Activated effector memory CD4-positive, alpha-beta T cell treated with Interleukin-2 at 50 U/mL for 16 hours (primary cell): ENCODE measurements around the gene APOOL.

Experiments used
- DNase-seq: peaks from one replicate; pipeline ENCODE4 v3.0.0-alpha.2; 2020

Gene APOOL

DNA sequence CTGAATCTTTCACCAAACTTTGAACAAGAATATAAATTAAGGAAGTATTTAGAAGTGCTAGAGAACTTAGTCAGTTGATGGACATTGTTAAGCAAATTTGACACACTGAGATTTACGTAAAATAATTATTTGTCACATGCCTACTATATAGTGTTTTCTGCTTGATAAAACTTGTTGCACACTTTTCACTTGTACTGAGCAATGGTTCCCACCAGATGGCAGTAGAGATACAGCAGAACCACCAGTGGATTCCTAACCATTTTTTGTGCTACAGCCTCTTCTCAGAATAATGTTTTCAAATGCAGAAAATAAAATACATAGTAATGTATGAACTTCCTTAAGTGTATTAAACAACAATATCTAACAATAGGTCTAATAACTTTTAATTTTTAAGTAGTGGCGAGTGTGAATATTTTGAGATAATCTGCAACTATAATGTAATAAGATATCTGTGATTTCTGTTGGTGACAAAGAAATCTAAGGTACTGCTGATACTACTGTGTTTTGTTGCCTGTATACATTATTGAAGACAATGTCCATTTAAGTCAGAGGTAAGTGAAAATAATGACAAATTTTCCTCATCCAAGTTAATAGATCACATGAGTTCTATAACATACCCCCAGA, 81.2 kb downstream of the APOOL start:
- no peak for DNase-seq

GRCh38 chrX:85089321-85089840, 85.7 kb downstream of the APOOL start:
- DNase-seq: no peak

DNA sequence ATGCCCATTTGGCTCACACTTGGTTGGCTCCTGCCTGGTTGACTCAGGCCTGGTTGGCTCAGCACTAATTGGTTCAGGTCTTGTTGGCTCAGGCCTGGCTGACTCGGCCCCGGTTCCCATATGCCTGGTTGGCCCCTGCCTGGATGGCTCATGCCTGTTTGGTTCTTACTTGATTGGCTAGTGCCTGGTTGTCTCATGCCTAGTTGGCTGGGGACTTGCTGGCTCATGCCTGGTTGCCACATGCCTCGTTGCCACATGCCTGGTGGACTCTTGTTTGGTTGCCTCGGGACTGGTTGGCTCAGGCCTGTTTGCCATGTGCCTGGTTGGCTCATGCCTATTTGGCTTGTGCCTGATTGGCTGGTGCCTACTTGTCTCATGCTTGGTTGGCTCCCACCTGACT, 103.7 kb downstream of the APOOL start:
- DNase-seq: no peak

- DNase-seq: no peak
These were observed 104.5 kb downstream of the APOOL start for GRCh38 chrX:85108165-85108564.

DNA sequence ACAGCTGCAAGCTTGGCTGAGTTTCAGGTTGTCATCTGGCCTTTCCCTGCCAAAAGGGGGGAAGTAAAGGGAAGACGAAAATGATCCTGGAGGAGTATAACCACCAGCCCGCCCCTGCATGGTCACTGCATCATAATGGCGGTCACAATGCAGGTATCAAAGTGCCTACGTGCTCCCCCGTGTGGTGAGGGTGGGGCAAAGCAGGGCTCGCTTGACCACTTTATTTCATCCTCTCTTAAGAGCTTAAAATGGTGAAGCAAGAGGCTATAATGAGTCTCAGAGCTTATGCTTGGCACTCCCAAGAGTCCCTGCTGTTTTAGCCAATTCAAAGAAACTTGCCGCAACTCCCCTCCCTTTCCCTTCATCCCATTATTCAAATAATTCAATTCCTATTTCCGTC, 105.6 kb downstream of the APOOL start:
- DNase-seq: no peak

- DNase-seq: no peak
These were observed 107.7 kb downstream of the APOOL start for GRCh38 chrX:85111347-85111746.

DNA sequence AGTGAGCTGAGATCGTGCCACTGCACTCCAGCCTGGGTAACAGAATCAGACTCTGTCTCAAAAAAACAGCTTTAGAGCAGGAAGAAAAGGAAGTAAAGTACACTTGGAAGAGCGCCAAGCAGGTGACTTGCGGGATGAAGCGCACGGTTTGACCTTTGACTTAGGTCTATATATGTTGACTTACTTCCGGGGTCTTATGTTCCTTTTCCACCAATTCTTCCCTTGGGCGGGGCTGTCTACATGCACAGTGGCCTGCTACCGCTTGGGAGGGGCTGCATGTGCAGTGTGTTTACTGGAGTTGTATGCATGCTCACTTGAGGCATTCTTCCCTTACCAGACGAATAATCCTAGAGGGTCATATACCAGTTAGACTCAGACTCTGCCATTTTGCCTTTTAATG, 108.6 kb downstream of the APOOL start:
- DNase-seq: no peak

DNA sequence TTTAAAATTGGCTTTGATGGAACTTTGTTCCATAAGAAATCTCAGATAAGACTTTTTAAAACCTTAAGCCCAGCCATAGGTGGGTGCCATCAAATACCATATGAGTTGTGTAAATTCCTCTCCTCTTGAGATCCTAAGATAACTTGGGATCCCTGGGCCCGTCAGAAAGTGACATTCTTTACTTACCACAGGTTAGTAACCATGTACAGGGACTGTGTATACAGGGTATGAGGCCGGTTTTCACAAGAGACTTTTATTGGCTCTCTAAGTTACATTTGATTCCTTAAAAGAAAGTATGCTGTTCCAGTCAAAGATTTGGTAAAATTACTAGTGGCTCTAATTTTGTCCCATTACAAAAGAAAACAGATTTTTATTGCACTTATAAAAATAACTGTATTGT, 110.1 kb downstream of the APOOL start:
- DNase-seq: no peak

- DNase-seq: no peak
These were observed 110.5 kb downstream of the APOOL start for GRCh38 chrX:85114171-85114570.

- DNase-seq: no peak
These were observed 111.1 kb downstream of the APOOL start for GRCh38 chrX:85114776-85115175.

GRCh38 chrX:85115252-85115651, 111.6 kb downstream of the APOOL start:
- no peak for DNase-seq

DNA sequence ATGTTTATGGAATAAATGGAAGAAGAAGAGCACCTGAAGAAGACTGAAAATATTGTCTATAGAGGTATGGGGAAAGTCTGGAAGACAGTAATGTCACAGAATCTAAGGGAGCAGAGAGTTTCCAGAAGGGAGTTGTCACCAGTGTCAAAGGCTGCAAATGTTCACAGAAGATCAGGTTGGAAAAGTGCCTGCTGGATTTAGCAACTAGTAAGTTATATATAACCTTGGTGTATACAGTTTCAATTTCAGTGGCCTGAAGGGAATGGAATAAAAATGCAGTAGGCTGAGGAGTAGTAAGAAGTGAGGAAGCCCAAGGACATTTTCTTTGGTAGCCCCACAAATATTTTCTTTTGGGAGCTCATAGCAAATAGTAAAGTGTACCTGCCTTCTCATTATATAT, 132.7 kb downstream of the APOOL start:
- no peak for DNase-seq

DNA sequence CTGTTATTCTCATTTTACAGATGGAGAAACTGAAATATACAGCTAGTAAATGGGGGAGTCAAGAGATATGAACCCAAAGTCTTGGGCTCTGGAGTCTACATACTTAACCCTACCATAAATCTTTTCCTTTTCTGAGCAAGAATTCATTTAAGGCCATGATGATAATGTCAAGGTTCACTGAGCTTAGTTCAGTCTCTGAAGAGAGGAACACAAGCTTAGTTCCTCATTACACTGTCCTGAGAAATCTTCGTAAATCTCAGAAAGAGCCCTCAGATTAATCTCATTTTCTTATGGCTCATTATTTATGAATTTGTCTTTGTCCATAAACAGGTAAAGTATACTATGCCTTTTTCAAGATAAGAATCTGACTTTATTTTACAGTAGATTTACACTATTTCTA, 135.7 kb downstream of the APOOL start:
- DNase-seq: no peak

GRCh38 chrX:85140964-85141363, 137.3 kb downstream of the APOOL start:
- DNase-seq: no peak
